ENCODE data around the gene DENND2C.

DENND2C gene, protein sequence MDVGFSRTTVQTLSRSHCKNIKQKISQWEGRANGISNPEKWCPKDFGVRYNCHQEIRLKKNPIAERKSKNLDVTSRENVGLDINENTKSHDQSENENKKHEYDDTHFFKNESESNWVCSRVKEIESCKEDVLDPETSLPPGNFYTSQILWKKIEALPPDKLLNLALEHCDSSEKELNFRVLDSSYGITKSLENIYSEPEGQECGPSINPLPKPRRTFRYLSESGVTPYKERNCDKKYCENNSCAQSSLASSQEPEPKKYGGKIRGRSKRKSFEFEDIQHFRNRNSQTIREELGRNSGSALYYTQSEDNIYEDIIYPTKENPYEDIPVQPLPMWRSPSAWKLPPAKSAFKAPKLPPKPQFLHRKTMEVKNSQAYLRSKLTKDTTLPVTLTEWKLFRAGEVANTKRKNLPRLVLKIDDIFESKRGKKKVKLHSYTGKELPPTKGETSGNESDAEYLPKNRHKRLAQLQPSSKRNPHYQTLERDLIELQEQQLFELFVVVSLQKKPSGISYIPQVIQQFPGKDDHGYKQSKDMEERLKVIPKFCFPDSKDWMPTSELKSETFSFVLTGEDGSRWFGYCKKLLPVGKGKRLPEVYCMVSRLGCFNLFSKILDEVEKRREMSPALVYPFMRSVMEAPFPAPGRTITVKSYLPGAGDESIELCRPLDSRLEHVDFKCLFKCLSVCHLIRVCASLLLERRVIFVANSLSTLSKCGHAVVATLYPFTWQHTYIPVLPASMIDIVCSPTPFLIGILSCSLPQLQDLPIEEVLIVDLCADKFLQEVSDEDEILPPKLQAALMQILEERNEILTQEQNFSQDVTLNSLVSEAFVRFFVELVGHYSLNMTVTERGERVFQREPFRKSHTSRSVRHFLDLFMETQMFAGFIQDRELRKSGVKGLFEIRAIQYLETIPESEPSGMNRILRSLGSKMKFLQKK

DNA sequence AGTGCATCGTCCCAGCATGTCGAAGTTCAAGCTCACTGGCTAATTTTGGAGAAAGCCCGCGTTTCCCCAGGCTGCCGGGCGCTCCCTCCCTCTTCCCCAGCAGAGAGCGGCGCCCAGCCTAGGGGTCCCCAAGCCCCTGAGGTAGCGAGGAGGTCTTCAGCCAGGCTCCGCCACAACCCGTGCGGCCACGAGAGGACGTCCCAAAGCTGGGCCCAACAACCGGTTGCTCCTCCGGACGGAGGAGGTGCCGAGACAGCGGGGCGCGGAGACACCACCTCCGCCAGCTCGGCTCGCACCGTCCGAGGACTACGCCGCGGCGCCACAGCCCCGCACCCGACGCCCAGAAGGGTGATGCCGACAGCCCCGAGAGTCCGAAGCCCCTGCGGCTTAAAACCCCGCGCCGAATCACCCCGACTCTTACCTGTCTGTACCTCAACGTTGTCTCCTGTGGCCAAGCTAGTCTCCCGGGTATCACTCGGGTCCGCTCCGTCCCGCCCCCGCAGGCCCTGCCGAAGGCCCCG lies at the start of gene DENND2C:
DENND2C (minus strand) TSS at position 488 of the 521 bp plus-strand sequence. CDS start 44,065 bp downstream, outside the sequence.
- DNase-seq (ENCODE audit: low read depth in 2 of 2): no peak

DNA sequence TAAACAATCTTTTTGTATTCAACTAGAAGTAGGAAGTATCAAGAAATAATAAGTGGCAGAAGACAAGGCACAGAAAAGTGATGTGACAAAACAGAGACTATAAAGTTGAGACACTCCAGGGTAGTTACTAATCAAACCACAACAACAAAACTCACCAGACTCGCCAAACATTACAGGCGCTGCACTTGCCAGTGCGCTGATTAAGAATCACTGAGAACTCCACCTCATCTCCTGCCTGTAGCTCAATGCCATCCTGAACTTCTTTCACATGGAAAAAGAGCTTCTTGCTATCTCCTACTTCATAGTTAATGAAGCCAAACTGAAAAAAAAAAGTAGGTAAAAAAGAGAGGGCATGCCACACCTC lies 49.6 kb upstream of the DENND2C start:
- DNase-seq (ENCODE audit: low read depth in 2 of 2): no peak

DNA sequence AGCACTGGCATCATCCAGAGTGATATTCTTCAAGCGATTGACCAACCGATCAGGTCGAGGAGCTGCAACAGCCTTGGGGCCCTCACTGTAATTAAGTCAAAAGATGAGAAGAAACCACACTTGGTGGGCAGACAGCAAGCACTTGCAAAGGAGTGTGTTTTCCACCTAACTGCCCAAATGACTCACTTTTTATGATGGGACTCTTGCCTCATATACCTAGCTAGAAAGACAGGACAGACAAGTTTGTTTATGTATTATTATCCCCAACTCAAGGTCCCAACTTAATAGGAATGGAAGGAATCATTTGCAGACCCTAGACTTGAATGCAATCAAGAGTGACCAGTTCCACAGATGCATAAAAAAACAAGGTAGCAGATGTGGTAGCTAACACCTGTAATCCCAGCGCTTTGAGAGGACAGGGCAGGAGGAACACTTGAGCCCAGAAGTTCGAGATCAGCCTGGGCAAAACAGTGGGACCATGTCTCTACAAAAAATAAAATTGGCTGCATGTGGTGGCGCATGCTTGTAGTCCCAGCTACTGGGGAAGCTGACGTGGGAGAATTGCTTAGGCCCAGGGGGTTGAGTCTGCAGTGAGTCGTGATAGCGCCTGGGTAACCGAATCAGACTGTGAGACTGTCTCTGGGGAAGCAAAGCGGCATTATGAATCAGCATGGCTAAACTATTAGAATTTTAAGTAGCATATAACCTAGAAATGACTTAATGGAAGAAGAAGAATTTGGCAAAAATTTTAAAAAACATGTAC lies 49.0 kb upstream of the DENND2C start:
- DNase-seq (ENCODE audit: low read depth in 2 of 2): peak in 1 of 2 donors; percentile 5

DNA sequence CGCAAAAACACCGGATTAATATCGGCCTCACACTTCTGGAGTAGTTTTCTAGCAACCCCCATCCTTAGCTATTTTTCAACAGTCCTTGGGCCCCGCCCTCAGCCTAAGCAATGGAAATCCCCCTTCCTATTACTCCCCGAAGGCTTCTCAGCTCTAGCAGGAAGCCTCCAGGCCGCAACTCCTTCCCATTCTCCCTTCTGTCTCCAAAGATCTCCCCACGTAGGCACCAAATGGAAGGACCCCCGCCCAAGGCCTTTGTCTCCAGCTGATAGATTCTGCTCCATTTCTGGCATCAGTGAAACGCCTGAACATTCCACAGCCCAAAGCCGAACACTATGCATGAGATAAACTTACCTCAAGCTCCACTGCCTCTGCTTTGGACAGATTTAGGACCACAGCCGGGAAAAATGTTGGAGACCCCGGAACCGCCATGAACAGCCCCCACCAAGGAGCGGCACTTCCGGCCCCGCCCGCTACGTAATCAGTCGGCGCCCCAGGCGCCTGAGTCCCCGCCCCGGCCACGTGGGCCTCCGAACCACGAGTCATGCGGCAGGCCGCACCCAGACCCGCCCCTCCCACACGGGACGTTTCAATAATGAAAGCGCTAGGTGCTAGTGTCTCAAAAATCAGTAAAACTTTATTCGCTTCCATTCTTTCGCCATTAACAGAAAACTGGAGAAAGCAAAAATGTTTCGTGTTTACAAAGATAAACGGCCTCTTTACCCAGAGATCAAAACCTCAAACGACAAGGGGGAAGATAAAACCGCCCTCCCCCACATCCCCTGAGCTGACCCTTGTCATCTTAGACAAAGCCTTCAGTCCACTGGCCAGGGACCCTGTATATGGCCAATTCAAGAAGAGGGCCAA lies 46.7 kb upstream of the DENND2C start, which contains the start of gene NRAS:
NRAS (minus strand) TSS at position 468 of the 867 bp plus-strand sequence. CDS start 611 bp downstream, outside the sequence.
- DNase-seq (ENCODE audit: low read depth in 2 of 2): peak; percentile 92 to 94

DNA sequence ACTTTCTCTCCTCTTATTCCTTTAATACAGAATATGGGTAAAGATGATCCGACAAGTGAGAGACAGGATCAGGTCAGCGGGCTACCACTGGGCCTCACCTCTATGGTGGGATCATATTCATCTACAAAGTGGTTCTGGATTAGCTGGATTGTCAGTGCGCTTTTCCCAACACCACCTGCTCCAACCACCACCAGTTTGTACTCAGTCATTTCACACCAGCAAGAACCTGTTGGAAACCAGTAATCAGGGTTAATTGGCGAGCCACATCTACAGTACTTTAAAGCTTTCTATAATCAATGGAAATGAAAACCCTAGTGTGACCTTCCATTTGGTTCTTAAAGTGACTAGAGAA lies 46.1 kb upstream of the DENND2C start:
- no peak for DNase-seq (ENCODE audit: low read depth in 2 of 2)

DNA sequence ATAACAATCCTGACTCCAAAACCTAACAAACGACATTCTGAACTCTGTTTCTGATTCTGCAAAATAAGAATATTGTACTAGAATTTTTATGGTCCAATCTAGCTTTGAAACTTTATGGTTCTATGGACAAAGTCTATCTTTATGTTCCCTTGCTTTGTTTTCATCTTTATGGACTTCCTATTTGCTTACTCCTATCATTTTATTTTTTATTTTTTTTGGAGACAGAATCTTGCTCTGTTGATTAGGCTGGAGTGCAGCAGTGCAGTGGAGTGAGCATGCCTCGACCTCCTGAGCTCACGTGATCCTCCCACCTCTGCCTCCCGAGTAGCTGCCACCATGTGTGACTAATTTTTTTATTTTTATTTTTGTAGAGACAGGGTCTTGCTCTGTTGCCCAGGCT lies 43.1 kb upstream of the DENND2C start:
- DNase-seq (ENCODE audit: low read depth in 2 of 2): no peak

DNA sequence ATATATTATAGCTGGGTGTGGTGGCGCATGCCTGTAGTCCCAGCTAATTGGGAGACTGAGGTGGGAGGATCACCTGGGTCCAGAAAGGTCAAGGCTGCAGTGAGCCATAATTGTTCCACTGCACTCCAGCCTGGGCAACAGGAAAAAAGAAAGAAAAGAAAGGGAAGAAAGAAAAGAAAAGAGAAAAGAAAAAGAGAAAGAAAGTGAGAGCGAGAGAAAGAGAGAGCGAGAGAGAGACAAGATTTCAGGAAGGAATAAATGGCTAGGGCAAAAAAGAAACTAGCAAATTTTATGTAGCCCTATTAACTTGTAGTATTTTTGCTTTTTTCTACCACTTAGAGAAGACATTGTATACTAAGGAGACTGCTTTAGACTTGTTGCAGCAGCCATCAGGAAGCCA lies 40.5 kb upstream of the DENND2C start:
- DNase-seq (ENCODE audit: low read depth in 2 of 2): no peak

DNA sequence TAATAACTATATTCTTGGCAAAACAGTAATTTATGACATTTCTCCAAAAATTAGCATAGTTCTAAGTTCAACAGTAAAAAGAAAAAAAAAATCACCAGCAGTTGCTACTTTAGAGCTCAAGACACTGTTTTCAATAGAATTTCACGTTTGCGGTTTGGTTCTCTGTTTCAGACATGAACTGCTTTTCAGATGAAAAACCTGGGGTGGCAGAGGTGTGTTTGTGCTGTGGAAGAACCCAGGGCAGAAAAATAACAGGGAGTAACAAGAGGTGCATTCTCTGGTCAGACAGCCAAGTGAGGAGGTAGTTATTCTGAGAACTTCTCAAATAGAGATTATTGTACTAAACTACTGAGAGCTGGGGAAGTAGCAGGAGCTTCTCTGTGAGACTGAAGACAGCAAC lies 37.8 kb upstream of the DENND2C start:
- no peak for DNase-seq (ENCODE audit: low read depth in 2 of 2)

DNA sequence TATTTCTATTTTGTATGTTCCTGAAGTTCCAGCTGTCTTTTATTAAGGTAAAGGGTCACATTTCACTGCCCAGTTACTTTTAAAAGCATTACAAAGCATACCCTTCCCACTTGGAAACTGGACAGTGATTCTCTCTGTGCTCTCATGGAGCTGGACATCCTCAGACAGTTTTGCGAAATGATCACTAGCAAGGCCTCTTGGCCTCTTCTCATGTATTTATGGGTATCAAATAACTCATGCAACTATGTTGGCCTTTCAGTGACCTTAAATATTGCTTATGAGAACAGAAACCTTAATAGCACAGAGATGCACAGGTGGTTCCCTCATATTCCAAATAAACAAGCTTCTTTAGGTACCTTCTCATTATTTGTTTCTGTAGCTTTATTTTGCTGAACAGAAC lies 33.4 kb upstream of the DENND2C start:
- no peak for DNase-seq (ENCODE audit: low read depth in 2 of 2)

DNA sequence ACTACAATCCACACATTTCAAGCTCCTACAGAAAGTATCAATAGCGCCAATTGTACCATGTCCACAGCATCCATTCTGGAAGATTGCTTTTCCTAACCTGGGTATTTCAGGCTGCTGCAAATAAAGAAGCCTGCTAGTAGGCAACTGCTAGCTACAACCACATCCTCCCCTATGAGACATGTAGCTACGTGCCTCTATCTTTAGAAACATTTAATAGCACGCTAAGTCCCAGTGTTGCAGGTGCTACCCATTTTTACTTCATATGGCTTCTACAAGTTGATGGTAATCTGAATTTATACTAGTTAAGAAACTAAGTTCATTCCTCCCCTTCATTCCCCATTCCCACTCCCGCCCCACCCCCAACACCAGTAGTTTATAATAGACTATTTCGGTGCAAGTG lies 32.9 kb upstream of the DENND2C start:
- no peak for DNase-seq (ENCODE audit: low read depth in 2 of 2)

DNA sequence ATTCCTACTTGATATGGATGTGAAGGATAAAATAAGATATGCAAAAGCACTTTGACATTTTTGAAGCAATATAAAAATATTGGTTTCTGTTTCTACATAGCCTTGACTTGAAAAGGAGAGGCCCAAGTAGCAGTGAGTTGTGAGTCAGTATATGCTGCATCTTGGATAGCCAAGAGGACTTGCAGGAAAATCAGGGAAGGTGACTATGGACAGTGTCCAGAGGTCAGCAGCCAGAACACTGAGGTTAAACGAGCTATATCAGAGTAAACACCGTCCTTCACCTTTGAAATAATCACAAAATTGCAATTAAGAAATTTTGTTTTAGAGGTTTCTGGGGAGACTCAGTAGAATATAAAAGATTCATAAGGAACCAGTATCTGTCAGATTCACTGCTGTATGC lies 32.1 kb upstream of the DENND2C start:
- no peak for DNase-seq (ENCODE audit: low read depth in 2 of 2)

DNA sequence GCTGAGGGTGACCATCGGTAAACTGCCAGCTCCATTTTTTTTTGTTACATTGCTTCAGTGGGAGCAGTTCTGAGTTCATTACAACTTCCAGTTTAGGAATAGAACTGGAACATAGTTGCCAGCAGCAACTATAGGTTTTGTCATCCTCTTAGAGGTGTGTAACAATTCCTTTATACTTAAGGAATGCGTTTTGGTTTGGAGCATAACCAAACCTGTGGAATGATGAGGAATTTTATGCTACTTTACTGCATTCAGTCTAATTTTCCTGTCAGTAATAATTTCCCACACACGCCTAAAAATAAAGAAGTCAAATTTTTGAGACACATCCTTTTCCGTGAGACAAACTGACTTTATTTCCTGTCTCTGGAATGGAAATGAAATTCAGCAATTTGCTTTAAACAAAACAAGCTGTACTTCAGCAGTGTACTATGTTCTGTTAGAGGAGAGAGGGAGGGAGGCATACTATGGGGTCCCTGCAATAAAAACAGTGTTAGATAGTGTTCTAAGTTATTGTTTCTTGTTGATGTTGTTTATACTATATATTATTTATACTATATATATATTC lies 30.3 kb upstream of the DENND2C start:
- no peak for DNase-seq (ENCODE audit: low read depth in 2 of 2)

DNA sequence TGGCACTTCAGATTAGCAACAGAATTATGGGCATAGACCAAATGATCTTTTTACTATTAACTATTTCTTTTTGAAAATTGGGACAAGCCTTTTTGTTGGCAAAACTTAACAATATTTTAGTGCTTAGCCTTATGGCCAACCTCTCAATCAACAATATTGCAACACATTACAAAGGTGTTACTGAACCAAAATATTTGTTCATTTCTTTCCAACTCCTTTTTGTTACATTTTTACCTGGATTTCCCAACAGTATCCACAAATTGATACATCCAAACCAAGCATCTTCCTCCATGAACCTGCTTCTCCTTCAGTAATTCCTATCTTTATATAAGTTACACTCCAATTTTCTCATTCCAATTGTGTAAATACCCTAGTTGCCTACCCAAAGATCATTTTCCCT lies 27.0 kb upstream of the DENND2C start:
- DNase-seq (ENCODE audit: low read depth in 2 of 2): no peak

DNA sequence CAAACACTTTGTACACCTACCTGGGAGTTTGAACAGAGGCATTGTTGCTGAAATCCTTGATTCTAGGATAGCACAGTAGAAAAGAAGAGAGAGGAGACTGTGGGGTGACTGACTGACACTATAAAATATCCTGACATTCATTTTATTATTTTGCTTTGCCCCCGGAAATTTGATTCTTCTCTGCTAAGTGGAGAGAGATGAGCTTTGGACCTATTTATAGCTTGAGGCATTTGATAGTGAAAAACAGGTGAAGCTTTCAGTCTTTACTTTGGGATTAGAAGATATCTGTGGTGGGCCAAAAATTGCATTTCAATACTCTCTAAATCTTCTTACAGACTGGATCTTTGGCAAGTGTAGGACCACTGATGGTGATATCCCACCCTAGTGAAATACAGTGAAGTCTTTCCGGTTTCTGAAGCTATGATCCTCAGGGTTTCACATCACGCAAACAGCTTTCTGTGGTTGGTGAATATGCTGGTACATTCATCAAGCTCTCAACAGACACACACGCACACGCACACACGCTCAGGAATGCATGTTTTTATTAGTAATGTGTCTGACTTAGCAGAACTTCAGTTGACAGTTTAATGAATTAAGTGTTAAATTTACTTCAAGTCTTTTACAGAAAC lies 25.7 kb upstream of the DENND2C start, which contains the start of gene AMPD1:
AMPD1 (minus strand) TSS at position 117 of the 629 bp plus-strand sequence; CDS start at position 42, 75 bp downstream.
- no peak for DNase-seq (ENCODE audit: low read depth in 2 of 2)

DNA sequence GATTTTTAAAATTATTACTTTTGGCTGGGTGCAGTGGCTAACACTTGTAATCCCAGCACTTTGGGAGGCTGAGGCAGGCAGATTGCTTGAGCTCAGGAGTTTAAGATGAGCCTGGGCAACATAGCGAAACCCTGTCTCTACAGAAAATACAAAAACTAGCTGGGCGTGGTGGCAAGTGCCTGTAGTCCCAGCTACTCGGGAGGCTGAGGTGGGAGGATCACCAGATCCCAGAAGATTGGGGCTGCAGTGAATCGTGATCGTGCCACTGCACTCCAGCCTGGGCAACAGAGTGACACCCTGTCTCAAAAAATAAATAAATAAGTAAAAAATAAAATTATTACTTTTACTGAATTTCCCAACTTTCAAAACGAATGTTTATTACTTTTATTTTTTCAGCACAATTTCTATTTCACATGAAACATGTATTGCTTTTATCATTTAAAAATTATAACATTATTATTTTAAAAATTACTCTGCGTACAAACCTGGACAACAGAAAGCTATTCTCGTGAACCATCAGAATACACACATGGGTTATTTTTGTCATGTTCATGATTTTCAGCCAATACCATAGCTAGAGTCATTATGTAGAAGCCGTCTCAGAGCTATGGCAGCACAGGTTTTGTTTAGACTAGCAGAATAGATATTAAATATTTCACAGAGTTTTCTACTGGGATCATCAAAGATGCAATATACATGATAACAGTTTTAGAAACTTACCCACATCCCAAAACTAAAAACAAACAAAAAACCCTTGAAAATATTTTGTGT lies 24.9 kb upstream of the DENND2C start:
- DNase-seq (ENCODE audit: low read depth in 2 of 2): no peak

DNA sequence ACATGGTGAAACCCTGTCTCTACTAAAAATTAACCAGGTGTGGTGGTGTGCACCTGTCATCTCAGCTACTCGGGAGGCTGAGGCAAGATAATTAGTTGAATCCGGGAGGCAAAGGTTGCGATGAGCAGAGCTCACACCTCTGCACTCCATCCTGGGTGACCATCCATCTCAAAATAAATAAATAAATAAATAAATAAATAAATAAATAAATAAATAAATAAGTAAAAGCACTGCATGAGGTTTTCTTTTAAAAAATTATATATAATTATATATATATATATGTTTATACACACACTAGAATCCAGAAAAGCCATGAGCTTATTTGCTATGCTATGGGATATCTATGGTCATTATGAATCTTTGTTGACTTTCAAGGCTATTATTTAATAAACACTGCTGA lies 23.1 kb upstream of the DENND2C start:
- DNase-seq (ENCODE audit: low read depth in 2 of 2): no peak

DNA sequence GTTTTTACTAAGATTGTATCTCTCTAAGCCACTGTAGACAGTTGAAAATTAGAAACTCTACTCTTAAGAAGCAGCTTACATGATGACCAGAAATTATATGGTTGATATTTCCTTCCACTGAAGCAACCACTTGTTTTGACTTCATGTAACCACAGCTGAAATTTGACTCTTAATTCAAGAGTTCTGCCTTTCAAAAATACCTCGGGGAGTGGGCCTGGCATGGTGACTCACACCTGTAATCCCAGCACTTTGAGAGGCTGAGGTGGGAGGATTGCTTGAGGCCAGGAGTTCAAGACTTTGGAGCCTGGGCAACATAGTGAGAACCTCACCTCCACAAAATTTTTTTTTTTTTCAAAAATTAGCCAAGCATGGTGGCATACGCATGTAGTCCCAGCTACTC lies 21.2 kb upstream of the DENND2C start:
- no peak for DNase-seq (ENCODE audit: low read depth in 2 of 2)

DNA sequence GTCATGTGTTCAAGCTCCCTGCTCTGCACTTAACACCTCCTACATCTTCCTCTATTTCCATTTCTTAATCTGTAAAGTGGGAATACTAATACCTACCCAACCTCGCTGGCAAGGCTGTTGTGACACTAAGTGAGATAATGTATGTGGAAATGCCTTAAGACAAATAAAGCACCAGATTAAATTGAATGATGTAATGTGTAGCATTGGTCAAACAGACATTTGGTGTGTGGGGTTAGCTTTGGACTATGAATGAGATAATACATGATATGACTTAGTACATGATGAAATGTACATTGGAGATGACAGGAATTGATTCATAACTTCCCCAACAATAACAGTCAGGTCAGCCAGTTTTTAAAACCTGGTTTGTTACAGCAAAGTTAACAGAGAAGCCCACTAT lies 20.3 kb upstream of the DENND2C start:
- DNase-seq (ENCODE audit: low read depth in 2 of 2): no peak

DNA sequence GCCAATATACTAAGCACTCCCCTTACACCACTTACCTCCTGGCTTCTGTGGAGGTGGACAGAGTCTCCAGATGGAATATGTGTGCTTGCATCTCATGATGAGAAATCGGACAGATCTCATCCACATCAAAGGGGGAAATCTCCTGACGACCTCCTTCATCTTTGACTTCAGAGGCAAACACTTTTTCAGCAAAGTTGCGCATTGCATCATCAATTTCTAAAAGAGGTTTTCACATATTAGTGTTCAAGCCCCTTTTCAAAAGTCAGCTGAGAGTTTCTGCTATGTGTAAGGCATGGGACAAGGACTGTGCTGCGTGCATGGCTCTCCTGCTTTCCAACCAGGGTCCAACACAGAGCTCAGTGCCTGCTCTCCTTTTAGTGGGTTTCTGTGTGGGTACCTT lies 18.7 kb upstream of the DENND2C start:
- no peak for DNase-seq (ENCODE audit: low read depth in 2 of 2)

All from stimulated activated CD8-positive, alpha-beta memory T cell treated with anti-CD3 and anti-CD28 coated beads, Interleukin-2, amount 100 ng/mL, for 48 hours (primary cell).